ENCODE results near the gene HAS3.

GRCh38 chr16:69115361-69115760, 9.9 kb downstream of the HAS3 start:
- TF ChIP-seq CTCF (IDR thresholded peaks at IDR 0.05; ENCODE audit: insufficient read depth, low read length, poor library complexity, severe bottlenecking) (no peak), EZH2phosphoT487 (conservative IDR thresholded peaks at IDR 0.05; ENCODE audit: low read length) (no peak)

Measured in SU-DHL-6 (cell line).